Psoas muscle (tissue), 8 donors: ENCODE measurements around the gene TBC1D9B. TPM values are rescaled to one million over a fixed set of nuclear protein-coding genes. Genes with fewer than 3 reads are reported as not detected.
A peak's percentile ranks its signal among the peaks of the same experiment; 100 is the strongest.

ENCODE experiments used
- ATAC-seq, 4 donors: fragments of 200-7000 bp; cut with Tn5 transposase; one replicate each; pipeline ENCODE4 v1.9.1; 2020; ENCODE audit warnings: moderate library complexity in 3 of 4, mild to moderate bottlenecking in 2 of 4
- DNase-seq, 2 donors: peaks; one replicate each; pipeline ENCODE4 v3.0.0-alpha.2; 2020
- H3K27ac ChIP-seq: fragments of 200-600 bp; one replicate; pipeline ENCODE4 v1.8.0; 2022
- H3K27me3 ChIP-seq, 3 donors: fragments of 200-600 bp in 1 of 3; one replicate each; pipeline versions ENCODE4 v1.6.1 to v1.8.0; 2013 to 2022; ENCODE audit warnings: low read length in 2 of 3, mild to moderate bottlenecking in 2 of 3, moderate library complexity in 1 of 3; ENCODE audit not compliant: insufficient read depth in 3 of 3
- H3K36me3 ChIP-seq, 2 donors: fragments of 200-600 bp in 1 of 2; one replicate each; pipeline versions ENCODE4 v1.6.1 to v1.8.0; 2013 to 2022; ENCODE audit warnings: low read depth in 1 of 2, mild to moderate bottlenecking in 1 of 2, moderate library complexity in 1 of 2; ENCODE audit not compliant: insufficient read depth in 1 of 2
- H3K4me1 ChIP-seq: fragments of 200-600 bp; one replicate; pipeline ENCODE4 v1.8.0; 2022
- H3K4me3 ChIP-seq: fragments of 200-600 bp; one replicate; pipeline ENCODE4 v1.8.0; 2022; ENCODE audit warnings: mild to moderate bottlenecking
- H3K9me3 ChIP-seq: fragments of 200-600 bp; one replicate; pipeline ENCODE4 v1.8.0; 2022
- WGBS, 3 donors: extraction: QIAGEN DNeasy Blood & Tissue Kit; methylation state at CpG; one replicate each; pipeline versions ENCODE4 v1.1.6 to v1.1.7; 2013; 5-methylcytosine and 5-hydroxymethylcytosine counted together
- intact Hi-C, 2 donors: fragments of 100-400 bp; cut with DNase I; formaldehyde crosslinking; loops; one replicate each; pipeline versions ENCODE4 v1.11.0 to v1.14.2; 2022
- polyA plus RNA-seq, 3 donors: library from polyadenylated mRNA; stranded (reverse); fragments of 200-250 nt; gene quantifications; one replicate each; pipeline ENCODE4 v1.2.3, GENCODE V29; 2013
- total RNA-seq, 4 donors: library from RNA; stranded (reverse); fragmentation: NEBNext Ultra II Directional in 2 of 4; extraction: Animal tissue kit (Norgen Biotek cat#: 25700) in 2 of 4; gene quantifications; one replicate each; pipeline versions ENCODE4 v1.2.1 to v1.2.4, GENCODE V29; 2021 to 2023
- TF ChIP-seq, protein P1 (sequence below): fragments of 200-600 bp; IDR thresholded peaks from one replicate; pipeline ENCODE4 v1.8.0; 2022; ENCODE audit warnings: antibody characterized with exemption
- donor health status: healthy with polysubstance abuse.
- donor health status: DM: no; HTN: no; CAD: no; lungs with moderate emphysema.
- donor health status: Bipolar disorder and iron deficiency.
- donor health status: healthy.
- donor health status: DM: yes; HTN: yes; CAD: no.
- donor health status: DM: no; HTN: no; CAD: no.
- donor health status: DM: no; HTN: no; CAD: no.
- donor health status: DM: yes; HTN: yes; CAD: no.

Gene TBC1D9B
- total and polyA plus RNA-seq, 7 donors: 30.1 to 50.2 (median 40.2) TPM

DNA sequence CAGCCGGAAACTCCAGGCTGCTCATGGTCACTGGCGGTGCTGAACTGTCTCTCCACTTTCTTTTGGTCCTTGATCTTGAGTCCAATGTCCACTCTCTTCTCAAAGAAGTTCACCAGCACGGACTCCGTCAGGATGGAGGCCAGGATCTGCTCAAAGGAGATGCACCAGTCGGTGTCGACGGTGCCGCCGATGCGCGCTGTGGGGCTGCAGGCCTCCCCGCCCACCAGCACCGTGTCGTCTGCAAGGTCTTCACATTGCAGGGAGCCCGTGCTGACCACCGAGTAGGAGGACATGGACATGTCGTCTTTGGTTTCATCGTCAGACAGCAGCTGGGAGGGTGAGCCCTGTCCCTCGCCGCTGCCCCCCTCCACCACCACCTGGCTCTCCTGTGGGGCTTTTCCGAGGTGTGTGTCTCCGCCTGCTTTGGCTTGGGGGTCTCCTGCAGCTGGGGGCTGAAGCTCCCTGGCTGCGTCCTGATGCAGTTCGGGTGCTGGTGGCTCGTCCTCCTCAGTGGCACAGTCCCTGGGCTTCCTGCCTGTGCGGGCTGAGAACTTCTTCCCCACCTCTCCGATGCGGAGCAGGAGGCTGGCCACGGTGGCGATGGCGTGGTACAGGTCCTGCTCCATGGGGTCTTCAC, 44.1 kb downstream of the TBC1D9B start:
- no peak for ATAC-seq
- Histone ChIP-seq H3K36me3 (peaks cover 14 to 72% of the 10 kb centered on the region in 2 donors), H3K27ac (no peak overlapping the region), H3K4me3 (no peak overlapping the region), H3K27me3 (no peaks in the 10 kb centered on the region), H3K9me3 (no peaks in the 10 kb centered on the region), H3K4me1 (peaks cover 9% of the 10 kb centered on the region)
- intact Hi-C loops: loop anchor here in 1 of 2 donors (5.0 kb wide), 1 partner anchor 44 kb away; the partner anchor contains the start of gene TBC1D9B
- TF ChIP-seq, protein P1, sequence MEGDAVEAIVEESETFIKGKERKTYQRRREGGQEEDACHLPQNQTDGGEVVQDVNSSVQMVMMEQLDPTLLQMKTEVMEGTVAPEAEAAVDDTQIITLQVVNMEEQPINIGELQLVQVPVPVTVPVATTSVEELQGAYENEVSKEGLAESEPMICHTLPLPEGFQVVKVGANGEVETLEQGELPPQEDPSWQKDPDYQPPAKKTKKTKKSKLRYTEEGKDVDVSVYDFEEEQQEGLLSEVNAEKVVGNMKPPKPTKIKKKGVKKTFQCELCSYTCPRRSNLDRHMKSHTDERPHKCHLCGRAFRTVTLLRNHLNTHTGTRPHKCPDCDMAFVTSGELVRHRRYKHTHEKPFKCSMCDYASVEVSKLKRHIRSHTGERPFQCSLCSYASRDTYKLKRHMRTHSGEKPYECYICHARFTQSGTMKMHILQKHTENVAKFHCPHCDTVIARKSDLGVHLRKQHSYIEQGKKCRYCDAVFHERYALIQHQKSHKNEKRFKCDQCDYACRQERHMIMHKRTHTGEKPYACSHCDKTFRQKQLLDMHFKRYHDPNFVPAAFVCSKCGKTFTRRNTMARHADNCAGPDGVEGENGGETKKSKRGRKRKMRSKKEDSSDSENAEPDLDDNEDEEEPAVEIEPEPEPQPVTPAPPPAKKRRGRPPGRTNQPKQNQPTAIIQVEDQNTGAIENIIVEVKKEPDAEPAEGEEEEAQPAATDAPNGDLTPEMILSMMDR: no peak
- WGBS, 3 donors: 91 to 92% (median 92%) methylated on average over 27 to 31 of the region's 31 CpGs
- DNase-seq: no peak

DNA sequence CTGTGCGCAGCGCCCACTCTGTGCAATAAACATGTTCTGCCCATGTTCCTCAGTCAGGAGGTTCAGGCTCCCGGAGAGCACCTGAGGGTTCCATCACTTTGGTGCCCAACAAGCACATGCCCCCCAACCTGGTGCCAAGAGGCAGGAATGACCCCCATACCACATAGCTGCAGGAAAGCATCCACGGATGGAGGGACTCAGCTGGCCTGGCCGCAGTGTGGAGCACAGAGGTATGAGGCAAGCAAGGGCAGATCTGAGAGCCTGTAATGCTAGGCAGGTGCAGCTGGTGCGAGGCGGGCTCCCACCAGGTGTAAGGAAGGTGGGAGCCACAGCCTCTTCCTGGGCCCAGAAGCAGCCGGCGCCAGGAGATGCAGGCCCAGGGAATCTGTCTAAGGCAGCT, 44.8 kb downstream of the TBC1D9B start:
- TF ChIP-seq, protein P1: no peak
- intact Hi-C loops: loop anchor here in 1 of 2 donors (5.0 kb wide), 1 partner anchor 44 kb away; the partner anchor contains the start of gene TBC1D9B
- 95 to 97% (median 96%) methylated on average over 9 of the region's 9 CpGs for WGBS, 3 donors
- no peaks in the 10 kb centered on the region for H3K27me3 ChIP-seq
- DNase-seq: peak in 1 of 2 donors; percentile 35
- no peak overlapping the region for H3K4me3 ChIP-seq
- peaks cover 11% of the 10 kb centered on the region for H3K4me1 ChIP-seq
- H3K9me3 ChIP-seq: no peaks in the 10 kb centered on the region
- no peak for ATAC-seq
- H3K36me3 ChIP-seq: peaks cover 14 to 65% of the 10 kb centered on the region in 2 donors
- H3K27ac ChIP-seq: no peak overlapping the region

DNA sequence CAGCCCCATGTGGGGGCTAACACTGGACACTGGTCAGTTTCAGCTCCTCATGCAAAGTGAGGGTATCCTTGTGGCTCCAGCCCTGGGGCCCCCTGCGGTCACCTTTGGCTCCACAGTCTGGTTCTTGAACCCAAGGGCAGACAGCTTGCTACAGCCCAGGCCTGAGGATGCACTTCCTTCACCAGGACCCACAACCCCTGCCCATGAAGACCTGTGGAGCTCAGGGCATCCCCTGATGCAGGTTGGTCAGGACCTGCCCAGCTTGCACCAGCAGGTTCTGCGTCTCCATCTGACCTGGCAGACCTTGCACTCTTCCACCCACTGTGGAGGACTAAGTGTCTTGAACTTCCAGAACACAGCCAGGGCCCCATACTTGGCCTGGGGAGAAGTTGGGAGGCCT, 45.4 kb downstream of the TBC1D9B start:
- Histone ChIP-seq H3K36me3 (peaks cover 14 to 59% of the 10 kb centered on the region in 2 donors), H3K4me3 (no peak overlapping the region), H3K27ac (no peak overlapping the region), H3K4me1 (peaks cover 17% of the 10 kb centered on the region), H3K9me3 (no peaks in the 10 kb centered on the region), H3K27me3 (no peaks in the 10 kb centered on the region)
- DNase-seq (peak in 1 of 2 donors; percentile 34), ATAC-seq (no peak)
- TF ChIP-seq, protein P1: no peak
- 93 to 100% (median 97%) methylated on average over 2 of the region's 2 CpGs for WGBS, 3 donors
- intact Hi-C loops: loop anchor here in 1 of 2 donors (5.0 kb wide), 1 partner anchor 45 kb away; the partner anchor contains the start of gene TBC1D9B

DNA sequence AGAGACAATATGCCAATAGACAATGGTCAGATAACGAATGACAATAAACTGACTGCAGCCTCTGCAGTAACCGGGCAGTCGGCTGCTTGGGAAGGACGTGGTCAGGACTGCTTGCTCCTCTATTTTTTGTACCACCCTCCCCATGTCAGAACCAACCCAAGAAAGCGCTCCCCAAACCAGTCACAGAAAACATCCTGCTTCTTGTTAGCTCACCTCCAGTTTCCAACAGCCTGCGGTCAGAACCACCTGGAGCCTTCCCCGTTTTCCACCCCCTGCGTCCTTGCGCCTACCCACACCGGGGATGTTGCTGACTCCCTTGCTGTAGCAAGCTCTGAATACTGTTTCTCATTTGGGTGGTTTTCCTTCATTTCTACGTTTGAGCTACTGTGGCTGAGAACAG, 47.4 kb downstream of the TBC1D9B start:
- ATAC-seq: no peak
- intact Hi-C loops: loop anchor here in 1 of 2 donors (5.0 kb wide), 1 partner anchor 47 kb away; the partner anchor contains the start of gene TBC1D9B
- H3K27ac ChIP-seq: no peak overlapping the region

More for the DNA sequence above, 47.4 kb downstream of the TBC1D9B start:
- Histone ChIP-seq H3K9me3 (no peaks in the 10 kb centered on the region), H3K4me1 (peaks cover 19% of the 10 kb centered on the region), H3K36me3 (peaks cover 14 to 40% of the 10 kb centered on the region in 2 donors), H3K4me3 (peak overlapping the region; percentile 82), H3K27me3 (no peaks in the 10 kb centered on the region)
- 56 to 75% (median 68%) methylated on average over 11 of the region's 11 CpGs for WGBS, 3 donors
- TF ChIP-seq, protein P1: no peak
- DNase-seq: no peak
